ENCODE results near the gene CLUH. TPM values are rescaled to one million over a fixed set of nuclear protein-coding genes. Genes with fewer than 3 reads are reported as not detected.

Gene CLUH
- total RNA-seq, 4 donors from 2014 or later = 45.4 to 118 (median 56.1) TPM

- Histone ChIP-seq H3K9me3 (no peaks in the 10 kb centered on the region), H3K27ac (no peak overlapping the region), H3K4me3 (peak overlapping the region in 2 of 4 donors; percentile 10 to 49), H3K4me1 (peaks cover 0 to 13% (median 4%) of the 10 kb centered on the region in 4 donors), H3K36me3 (no peaks in the 10 kb centered on the region), H3K27me3 (peaks cover 0 to 56% of the 10 kb centered on the region in 2 donors)
- 1 to 16% methylated on average over 6 to 36 of the region's 40 CpGs for WGBS, 2 donors
- no peak for DNase-seq (ENCODE audit: low spot score in 2 of 2)
- TF ChIP-seq POLR2A (IDR thresholded peaks at IDR 0.05) (no peak), EP300 (IDR thresholded peaks at IDR 0.05) (no peak), CTCF (IDR thresholded peaks at IDR 0.05) (peak in 2 of 5 experiments; percentile 12 to 19)
These were observed 13.2 kb upstream of the CLUH start for GRCh38 chr17:2724784-2725164.

GRCh38 chr17:2723997-2724783 lies 12.6 kb upstream of the CLUH start:
- H3K4me1 ChIP-seq = peaks cover 0 to 13% (median 4%) of the 10 kb centered on the region in 4 donors
- peak overlapping the region in 2 of 4 donors; percentile 27 to 49 for H3K4me3 ChIP-seq
- 1 to 3% methylated on average over 30 to 35 of the region's 98 CpGs for WGBS, 2 donors
- H3K9me3 ChIP-seq = no peaks in the 10 kb centered on the region
- H3K27me3 ChIP-seq = peaks cover 0 to 56% of the 10 kb centered on the region in 2 donors
- no peak for DNase-seq (ENCODE audit: low spot score in 2 of 2)
- H3K27ac ChIP-seq = peak overlapping the region in 2 of 4 donors; percentile 11 to 41
- H3K36me3 ChIP-seq = no peaks in the 10 kb centered on the region
- TF ChIP-seq POLR2A (IDR thresholded peaks at IDR 0.05) (no peak), CTCF (IDR thresholded peaks at IDR 0.05) (no peak), EP300 (IDR thresholded peaks at IDR 0.05) (no peak)

DNA sequence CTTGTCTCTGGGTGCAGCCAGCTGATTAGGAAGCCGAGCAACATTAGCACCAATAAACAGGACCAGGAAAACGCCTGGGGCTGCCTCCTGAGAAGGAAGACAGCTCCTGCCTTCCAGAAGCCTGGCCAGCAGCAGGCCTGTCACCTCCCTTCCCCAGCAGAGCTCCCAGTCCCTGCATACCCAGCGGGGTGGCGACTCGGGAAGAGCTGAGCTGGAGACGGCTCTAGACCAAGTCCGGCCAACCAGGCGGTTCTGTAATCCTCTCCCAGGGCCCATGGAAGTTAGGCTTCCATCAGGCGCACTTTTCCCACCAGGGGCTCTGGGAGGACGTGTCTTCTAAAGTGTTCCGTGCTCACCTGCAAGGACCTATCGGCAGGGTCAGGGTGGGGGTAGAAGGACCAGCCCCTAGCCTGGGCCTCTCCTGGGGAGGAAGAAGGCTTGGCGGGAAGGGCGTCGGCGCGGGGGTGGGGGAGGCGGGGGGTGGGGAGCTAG lies 12.0 kb upstream of the CLUH start:
- Histone ChIP-seq H3K27ac (peak overlapping the region in 2 of 4 donors; percentile 11 to 41), H3K4me1 (peaks cover 0 to 13% (median 4%) of the 10 kb centered on the region in 4 donors), H3K4me3 (peak overlapping the region in 2 of 4 donors; percentile 27 to 49), H3K9me3 (no peaks in the 10 kb centered on the region), H3K27me3 (peaks cover 0 to 56% of the 10 kb centered on the region in 2 donors), H3K36me3 (no peaks in the 10 kb centered on the region)
- 12 to 23% methylated on average over 5 to 12 of the region's 18 CpGs for WGBS, 2 donors
- DNase-seq (ENCODE audit: low spot score in 2 of 2) = no peak
- TF ChIP-seq POLR2A (IDR thresholded peaks at IDR 0.05) = no peak
- TF ChIP-seq EP300 (IDR thresholded peaks at IDR 0.05) = no peak
- no peak for TF ChIP-seq CTCF (IDR thresholded peaks at IDR 0.05)

GRCh38 chr17:2722611-2723010 lies 11.0 kb upstream of the CLUH start:
- WGBS, 2 donors = 44 to 51% methylated on average over 9 to 10 of the region's 10 CpGs
- TF ChIP-seq EP300 (IDR thresholded peaks at IDR 0.05) (no peak), CTCF (IDR thresholded peaks at IDR 0.05) (no peak), POLR2A (IDR thresholded peaks at IDR 0.05) (no peak)
- Histone ChIP-seq H3K36me3 (no peaks in the 10 kb centered on the region), H3K4me1 (peaks cover 0 to 13% (median 4%) of the 10 kb centered on the region in 4 donors), H3K27ac (no peak overlapping the region), H3K4me3 (no peak overlapping the region), H3K27me3 (peaks cover 0 to 52% of the 10 kb centered on the region in 2 donors), H3K9me3 (no peaks in the 10 kb centered on the region)
- DNase-seq (ENCODE audit: low spot score in 2 of 2) = no peak

GRCh38 chr17:2721603-2722002 lies 10.0 kb upstream of the CLUH start:
- H3K36me3 ChIP-seq = no peaks in the 10 kb centered on the region
- DNase-seq (ENCODE audit: low spot score in 2 of 2) = no peak
- no peaks in the 10 kb centered on the region for H3K9me3 ChIP-seq
- H3K4me3 ChIP-seq = no peak overlapping the region
- 69 to 73% methylated on average over 4 of the region's 4 CpGs for WGBS, 2 donors
- peaks cover 0 to 13% (median 4%) of the 10 kb centered on the region in 4 donors for H3K4me1 ChIP-seq
- TF ChIP-seq EP300 (IDR thresholded peaks at IDR 0.05) = no peak
- no peak for TF ChIP-seq CTCF (IDR thresholded peaks at IDR 0.05)
- TF ChIP-seq POLR2A (IDR thresholded peaks at IDR 0.05) = no peak
- no peak overlapping the region for H3K27ac ChIP-seq
- peaks cover 0 to 42% of the 10 kb centered on the region in 2 donors for H3K27me3 ChIP-seq
